Activated CD8-positive, alpha-beta T cell treated with anti-CD3 and anti-CD28 coated beads, Interleukin-2, amount 10 ng/mL, durations not matched to agents 7 days and 5 days (primary cell): ENCODE results near the gene GYPC. TPM values are rescaled to one million over a fixed set of nuclear protein-coding genes. Genes with fewer than 3 reads are reported as not detected.

Experiments
- ATAC-seq: fragments of 150-1000 bp; cut with Tn5 transposase; one replicate; pipeline ENCODE4 v1.10.0; 2021; ENCODE audit warnings: moderate library complexity
- CTCF ChIA-PET: fragments of 350-600 bp; sonication (Branson Sonifier 250); formaldehyde crosslinking; loops from one replicate; lab custom pipeline; 2021; ENCODE audit warnings: antibody characterized with exemption; lab: Charles Lee
- POLR2A ChIA-PET: fragments of 350-600 bp; sonication (Branson Sonifier 250); formaldehyde crosslinking; loops from one replicate; lab custom pipeline; 2021; ENCODE audit warnings: antibody characterized with exemption; lab: Charles Lee
- DNase-seq: peaks from one replicate; pipeline ENCODE4 v3.0.0-alpha.2; 2020
- H3K27ac Mint-ChIP-seq: one replicate; pipeline ENCODE4 v1.8.0; 2021; ENCODE audit warnings: mild to moderate bottlenecking, mixed read lengths
- H3K27me3 Mint-ChIP-seq: one replicate; pipeline ENCODE4 v1.8.0; 2021; ENCODE audit warnings: low read depth, mixed read lengths
- H3K36me3 Mint-ChIP-seq: one replicate; pipeline ENCODE4 v1.8.0; 2021; ENCODE audit warnings: low read depth, mixed read lengths
- H3K4me1 Mint-ChIP-seq: one replicate; pipeline ENCODE4 v1.8.0; 2021; ENCODE audit warnings: low read depth, mixed read lengths
- H3K4me3 Mint-ChIP-seq: one replicate; pipeline ENCODE4 v1.8.0; 2021; ENCODE audit warnings: mild to moderate bottlenecking, mixed read lengths
- H3K9me3 Mint-ChIP-seq: one replicate; pipeline ENCODE4 v1.8.0; 2022; ENCODE audit warnings: mixed read lengths; ENCODE audit not compliant: insufficient read depth
- total RNA-seq, 2 experiments: library from RNA; stranded (reverse); gene quantifications; one replicate each; pipeline ENCODE4 v1.2.3, GENCODE V29; 2021

Gene GYPC
- total RNA-seq, 2 experiments from 2014 or later = 163 to 168 TPM

DNA sequence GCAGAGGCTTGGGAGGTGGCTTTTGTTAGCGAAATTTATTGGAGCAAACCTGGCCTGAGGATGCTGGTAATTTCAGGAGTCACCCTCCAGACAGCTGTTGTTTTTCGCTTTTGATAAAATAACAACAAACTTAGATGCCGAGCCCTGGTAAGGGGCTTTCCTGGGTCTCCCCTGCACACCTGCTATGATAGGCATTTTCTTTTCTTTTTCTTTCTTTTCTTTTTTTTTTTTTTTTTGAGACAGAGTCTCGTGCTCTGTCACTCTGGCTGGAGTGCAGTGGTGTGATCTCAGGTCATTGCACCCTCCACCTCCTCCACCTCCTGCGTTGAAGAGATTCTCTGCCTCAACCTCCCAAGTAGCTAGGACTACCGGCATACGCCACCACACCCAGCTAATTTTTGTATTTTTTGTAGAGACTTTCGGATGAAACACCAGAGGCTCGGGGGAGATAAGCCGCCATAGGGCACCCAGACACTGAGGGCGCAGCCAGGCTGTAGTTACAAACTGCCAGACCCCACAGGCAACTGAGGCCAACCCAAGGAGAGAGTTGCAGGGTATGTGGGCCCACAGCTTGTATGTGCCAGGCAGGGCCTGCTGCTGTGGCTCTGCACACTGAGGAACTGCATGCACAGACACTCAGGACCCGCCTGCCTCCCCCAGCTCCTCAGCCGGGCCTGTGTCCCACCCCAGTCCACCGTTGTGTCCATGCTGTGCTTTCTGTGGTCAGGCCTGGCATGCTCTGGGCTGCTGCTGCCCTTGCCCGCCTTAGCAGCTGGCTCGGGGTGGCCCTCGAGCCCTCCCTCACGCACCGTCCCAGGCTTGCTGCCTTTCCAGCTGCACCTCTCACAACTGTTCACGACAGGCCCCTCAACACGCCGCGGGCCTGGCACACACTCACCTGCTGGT is 3.9 kb downstream of the GYPC start:
- peaks cover 79% of the 10 kb centered on the region for H3K4me1 Mint-ChIP-seq

GRCh38 chr2:126660971-126661370 is 5.0 kb downstream of the GYPC start:
- H3K27ac Mint-ChIP-seq = peak overlapping the region; percentile 95
- peaks cover 80% of the 10 kb centered on the region for H3K4me1 Mint-ChIP-seq
- CTCF ChIA-PET = interaction anchor here (1.5 to 1.7 kb wide), 2 partner anchors 116 to 132 kb away, joined by 4 to 5 read pairs; no protein-coding TSS in a partner anchor
- peaks cover 70% of the 10 kb centered on the region for H3K36me3 Mint-ChIP-seq
- ATAC-seq = no peak
- peak overlapping the region; percentile 6 for H3K4me3 Mint-ChIP-seq
- DNase-seq = no peak
- no peaks in the 10 kb centered on the region for H3K9me3 Mint-ChIP-seq
- POLR2A ChIA-PET = no interaction called here
- H3K27me3 Mint-ChIP-seq = no peaks in the 10 kb centered on the region

More for the DNA sequence above, 3.9 kb downstream of the GYPC start:
- ATAC-seq (no peak), DNase-seq (no peak)
- POLR2A ChIA-PET = interaction anchor here (1.3 kb wide), 1 partner anchor 103 kb away, joined by 3 read pairs; no protein-coding TSS in a partner anchor
- Mint-ChIP-seq H3K4me3 (peak overlapping the region; percentile 68), H3K36me3 (peaks cover 71% of the 10 kb centered on the region), H3K27ac (peak overlapping the region; percentile 95), H3K27me3 (no peaks in the 10 kb centered on the region), H3K9me3 (no peaks in the 10 kb centered on the region)
- CTCF ChIA-PET = interaction anchor here (1.2 to 1.7 kb wide), 3 partner anchors 117 to 132 kb away, joined by 4 to 5 read pairs (median 5); no protein-coding TSS in a partner anchor

DNA sequence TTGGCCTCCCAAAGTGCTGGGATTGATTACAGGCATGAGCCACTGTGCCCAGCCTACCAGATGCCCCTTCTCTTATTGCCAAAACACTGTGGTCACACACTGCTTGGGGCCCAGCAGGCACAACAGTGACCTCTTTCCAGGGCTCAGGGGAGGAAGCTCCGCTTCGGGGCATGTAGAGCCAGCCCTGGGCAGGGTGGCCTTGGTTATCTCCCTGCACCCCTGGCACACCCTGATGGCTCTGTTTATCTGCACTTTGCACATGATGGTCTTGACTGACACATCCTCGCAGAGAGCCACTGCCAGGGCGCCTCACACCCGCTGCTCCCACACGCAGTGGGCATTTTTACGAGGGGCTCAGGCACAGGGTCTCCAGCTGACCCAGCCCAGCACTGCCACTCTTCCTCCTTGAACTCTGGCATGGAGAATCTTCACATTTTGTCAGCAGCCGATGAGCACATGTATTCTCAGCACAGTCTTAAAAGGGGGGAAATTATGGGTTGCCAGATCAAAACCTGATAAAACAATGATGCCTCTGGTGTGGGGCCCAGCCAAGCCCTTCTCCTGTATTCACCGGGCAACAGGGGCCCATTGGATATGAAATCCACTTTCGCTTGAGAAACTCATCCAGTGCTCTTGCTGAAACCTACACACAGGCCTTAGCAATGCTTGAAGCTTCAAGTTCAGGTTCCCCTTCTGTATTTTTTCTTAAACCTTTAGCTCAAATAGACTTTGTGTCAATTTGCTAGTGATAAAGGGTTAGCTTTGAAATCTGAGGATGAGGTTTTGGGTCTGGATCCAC is 5.9 kb downstream of the GYPC start:
- ATAC-seq (no peak), DNase-seq (no peak)
- peak overlapping the region; percentile 48 for H3K4me3 Mint-ChIP-seq
- peaks cover 76% of the 10 kb centered on the region for H3K36me3 Mint-ChIP-seq
- ChIA-PET CTCF (interaction anchor here (1.1 to 3.5 kb wide), 6 partner anchors 23 to 134 kb away, joined by 3 to 16 read pairs (median 4); no protein-coding TSS in a partner anchor), POLR2A (interaction anchor here (0.9 to 1.9 kb wide), 3 partner anchors 13 to 115 kb away, joined by 3 to 5 read pairs (median 4); no protein-coding TSS in a partner anchor)
- no peaks in the 10 kb centered on the region for H3K9me3 Mint-ChIP-seq
- H3K27me3 Mint-ChIP-seq = no peaks in the 10 kb centered on the region
- H3K27ac Mint-ChIP-seq = peak overlapping the region; percentile 95
- H3K4me1 Mint-ChIP-seq = peaks cover 89% of the 10 kb centered on the region

- Mint-ChIP-seq H3K27ac (peak overlapping the region; percentile 95), H3K4me1 (peaks cover 92% of the 10 kb centered on the region), H3K4me3 (peak overlapping the region; percentile 48), H3K9me3 (no peaks in the 10 kb centered on the region), H3K27me3 (no peaks in the 10 kb centered on the region), H3K36me3 (peaks cover 75% of the 10 kb centered on the region)
- ATAC-seq (peak; percentile 29), DNase-seq (peak; percentile 51)
- CTCF ChIA-PET = interaction anchor here (1.0 to 3.5 kb wide), 6 partner anchors 24 to 135 kb away, joined by 3 to 16 read pairs (median 4); no protein-coding TSS in a partner anchor
- POLR2A ChIA-PET = interaction anchor here (0.9 to 1.9 kb wide), 3 partner anchors 12 to 114 kb away, joined by 3 to 5 read pairs (median 4); no protein-coding TSS in a partner anchor
Measured at GRCh38 chr2:126662621-126663020, 6.7 kb downstream of the GYPC start.

- ATAC-seq (no peak), DNase-seq (no peak)
- Mint-ChIP-seq H3K27me3 (no peaks in the 10 kb centered on the region), H3K27ac (peak overlapping the region; percentile 95), H3K36me3 (peaks cover 73% of the 10 kb centered on the region), H3K4me1 (peaks cover 88% of the 10 kb centered on the region), H3K4me3 (peak overlapping the region; percentile 48), H3K9me3 (no peaks in the 10 kb centered on the region)
- POLR2A ChIA-PET = interaction anchor here (0.9 to 1.9 kb wide), 4 partner anchors 12 to 114 kb away, joined by 3 to 5 read pairs (median 4); no protein-coding TSS in a partner anchor
- CTCF ChIA-PET = interaction anchor here (0.8 to 3.5 kb wide), 9 partner anchors 25 to 137 kb away, joined by 3 to 16 read pairs (median 4); no protein-coding TSS in a partner anchor
Measured at GRCh38 chr2:126663184-126663963, 7.4 kb downstream of the GYPC start.

- Mint-ChIP-seq H3K27ac (peak overlapping the region; percentile 95), H3K4me1 (peaks cover 83% of the 10 kb centered on the region), H3K36me3 (peaks cover 76% of the 10 kb centered on the region), H3K9me3 (no peaks in the 10 kb centered on the region), H3K4me3 (peak overlapping the region; percentile 48), H3K27me3 (no peaks in the 10 kb centered on the region)
- ATAC-seq (peak; percentile 75), DNase-seq (peak; percentile 71)
- POLR2A ChIA-PET = interaction anchor here (0.8 to 1.5 kb wide), 4 partner anchors 20 to 113 kb away, joined by 3 to 5 read pairs (median 4); no protein-coding TSS in a partner anchor
- CTCF ChIA-PET = interaction anchor here (0.8 to 3.5 kb wide), 7 partner anchors 30 to 137 kb away, joined by 3 to 16 read pairs (median 4); no protein-coding TSS in a partner anchor
Measured at GRCh38 chr2:126664234-126664633, 8.3 kb downstream of the GYPC start.

DNA sequence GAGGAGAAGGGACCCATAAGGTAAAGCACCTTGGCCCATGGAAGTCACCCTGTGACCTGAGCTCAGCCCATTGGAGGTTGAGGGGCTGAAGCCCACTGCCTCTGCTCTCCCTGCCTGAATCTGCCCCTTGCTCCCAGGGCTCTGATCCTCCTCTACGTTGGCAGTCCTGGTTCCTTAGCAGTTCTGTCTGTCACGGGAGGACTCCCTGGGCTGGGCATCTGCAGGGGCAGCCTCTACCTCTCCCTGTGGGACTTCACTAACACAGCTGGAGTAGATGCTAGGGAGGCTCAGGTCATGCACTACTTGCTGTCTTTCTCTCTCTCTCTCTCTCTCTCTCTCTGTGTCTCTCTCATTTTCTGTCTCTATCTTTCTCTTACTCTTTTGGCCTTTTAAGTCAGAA is 8.7 kb downstream of the GYPC start:
- Mint-ChIP-seq H3K9me3 (no peaks in the 10 kb centered on the region), H3K27ac (peak overlapping the region; percentile 95), H3K36me3 (peaks cover 74% of the 10 kb centered on the region), H3K4me3 (peak overlapping the region; percentile 48), H3K27me3 (no peaks in the 10 kb centered on the region), H3K4me1 (peaks cover 79% of the 10 kb centered on the region)
- no peak for DNase-seq
- CTCF ChIA-PET = interaction anchor here (0.8 to 3.5 kb wide), 7 partner anchors 14 to 138 kb away, joined by 3 to 16 read pairs (median 4); no protein-coding TSS in a partner anchor
- ATAC-seq = peak; percentile 24
- POLR2A ChIA-PET = interaction anchor here (0.8 to 1.5 kb wide), 4 partner anchors 21 to 112 kb away, joined by 3 to 5 read pairs (median 4); no protein-coding TSS in a partner anchor

DNA sequence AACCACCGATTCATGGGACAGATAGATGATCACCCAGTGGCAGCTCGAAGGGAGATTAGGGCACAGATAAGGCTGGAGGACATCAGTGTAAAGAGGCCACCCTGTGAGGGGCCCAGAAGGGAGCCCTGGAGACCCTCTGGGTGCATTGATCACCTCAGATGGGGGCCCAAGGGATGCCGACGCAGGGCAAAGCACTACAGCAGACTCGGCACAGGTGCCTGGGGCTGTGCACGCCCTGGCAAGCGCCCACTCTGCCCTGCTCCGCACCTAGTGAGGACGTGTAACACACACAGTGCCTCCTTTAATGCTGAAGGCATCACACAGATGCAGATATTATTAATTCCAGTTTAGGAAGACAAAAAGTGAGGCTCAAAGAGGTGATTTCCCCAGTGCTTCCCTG is 9.5 kb downstream of the GYPC start:
- Mint-ChIP-seq H3K27ac (peak overlapping the region; percentile 95), H3K4me1 (peaks cover 73% of the 10 kb centered on the region), H3K4me3 (no peak overlapping the region), H3K36me3 (peaks cover 73% of the 10 kb centered on the region), H3K27me3 (no peaks in the 10 kb centered on the region), H3K9me3 (no peaks in the 10 kb centered on the region)
- DNase-seq = no peak
- CTCF ChIA-PET = interaction anchor here (0.8 to 3.4 kb wide), 3 partner anchors 15 to 137 kb away, joined by 4 to 16 read pairs (median 4); no protein-coding TSS in a partner anchor
- POLR2A ChIA-PET = no interaction called here
- no peak for ATAC-seq

DNA sequence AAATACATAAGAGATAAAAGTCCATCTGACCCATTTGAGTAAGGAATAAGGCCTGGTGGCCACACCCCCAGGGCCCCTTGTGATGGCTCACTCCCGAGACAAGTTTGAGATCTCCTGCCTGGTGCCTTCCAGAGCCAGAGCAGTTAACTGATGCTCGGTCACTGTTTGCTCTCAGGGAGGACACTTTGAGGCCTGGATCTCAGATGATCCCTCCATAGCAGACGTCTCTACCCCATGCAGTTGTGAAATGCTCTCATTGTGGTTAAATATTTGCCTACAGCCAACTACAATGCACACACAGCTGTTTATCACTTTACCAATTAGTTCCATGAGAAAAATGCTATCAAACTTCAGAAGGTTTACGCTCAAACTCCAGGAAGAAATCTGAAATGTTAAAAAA is 12.3 kb downstream of the GYPC start:
- ChIA-PET CTCF (no interaction called here), POLR2A (no interaction called here)
- Mint-ChIP-seq H3K27ac (no peak overlapping the region), H3K36me3 (peaks cover 76% of the 10 kb centered on the region), H3K4me3 (no peak overlapping the region), H3K27me3 (no peaks in the 10 kb centered on the region), H3K9me3 (no peaks in the 10 kb centered on the region), H3K4me1 (peaks cover 51% of the 10 kb centered on the region)
- ATAC-seq (no peak), DNase-seq (no peak)

DNA sequence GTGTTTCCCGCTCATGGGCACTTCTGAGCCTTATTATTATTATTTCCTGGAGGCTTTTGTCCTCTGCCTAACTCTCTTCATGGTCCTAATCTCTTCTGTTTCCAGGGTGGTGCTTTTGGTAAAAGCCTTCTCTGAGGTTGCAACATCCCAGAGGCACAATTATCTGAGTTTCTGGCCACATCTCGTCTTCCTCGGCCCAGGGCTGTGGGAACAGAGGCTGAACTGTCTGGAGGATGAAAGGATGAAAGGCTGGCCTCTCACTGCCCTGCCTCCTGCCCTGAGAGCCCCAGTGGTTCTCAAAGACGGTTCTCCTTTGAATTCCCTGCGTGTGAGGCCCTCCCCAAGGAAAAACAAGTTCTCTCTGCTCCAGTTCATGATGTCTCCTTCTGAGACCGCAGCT is 13.8 kb downstream of the GYPC start:
- ChIA-PET CTCF (no interaction called here), POLR2A (no interaction called here)
- DNase-seq (no peak), ATAC-seq (no peak)
- Mint-ChIP-seq H3K4me1 (peaks cover 35% of the 10 kb centered on the region), H3K9me3 (peaks cover under 1% of the 10 kb centered on the region), H3K27ac (peak overlapping the region; percentile 60), H3K36me3 (peaks cover 79% of the 10 kb centered on the region), H3K27me3 (no peaks in the 10 kb centered on the region), H3K4me3 (no peak overlapping the region)
